Uterus (tissue), 4 donors: ENCODE results near the gene HIF1AN. TPM values are rescaled to one million over a fixed set of nuclear protein-coding genes. Genes with fewer than 3 reads are reported as not detected.
A peak's percentile ranks its signal among the peaks of the same experiment; 100 is the strongest.

ENCODE experiments used
- DNase-seq, 2 donors: peaks; one replicate each; pipeline ENCODE4 v3.0.0-alpha.2; 2019 to 2020
- H3K27ac ChIP-seq, 2 donors: fragments of 200-600 bp; sonication (generic); 1 replicate in 1 of 2; 2 replicates in 1 of 2; pipeline ENCODE4 v1.5.1; 2016 to 2018
- H3K27me3 ChIP-seq, 2 donors: fragments of 200-600 bp; sonication (generic); one replicate each; pipeline ENCODE4 v1.5.1; 2018 to 2019; ENCODE audit warnings: control low read depth in 1 of 2
- H3K36me3 ChIP-seq, 2 donors: fragments of 200-600 bp; sonication (generic); one replicate each; pipeline ENCODE4 v1.5.1; 2019; ENCODE audit warnings: control low read depth in 1 of 2
- H3K4me1 ChIP-seq, 2 donors: fragments of 200-600 bp; sonication (generic); one replicate each; pipeline ENCODE4 v1.5.1; 2018 to 2019; ENCODE audit warnings: control low read depth in 1 of 2
- H3K4me3 ChIP-seq, 2 donors: fragments of 200-600 bp; sonication (generic); 1 replicate in 1 of 2; 2 replicates in 1 of 2; pipeline ENCODE4 v1.5.1; 2018 to 2019; ENCODE audit warnings: mild to moderate bottlenecking in 1 of 2
- H3K9me3 ChIP-seq, 2 donors: fragments of 200-600 bp; sonication (generic); one replicate each; pipeline ENCODE4 v1.5.1; 2019; ENCODE audit warnings: control low read depth in 1 of 2
- CTCF ChIP-seq, 4 experiments: fragments of 200-600 bp in 2 of 4; fragments of 450-650 bp in 2 of 4; sonication (generic) in 2 of 4; IDR thresholded peaks; one replicate each; pipeline ENCODE4 v1.5.1; 2016 to 2019; ENCODE audit warnings: antibody characterized with exemption in 4 of 4, mild to moderate bottlenecking in 2 of 4, moderate library complexity in 1 of 4
- POLR2A ChIP-seq, 2 donors: fragments of 450-650 bp; IDR thresholded peaks; one replicate each; pipeline ENCODE4 v1.6.1; 2016; ENCODE audit warnings: antibody characterized with exemption in 2 of 2, mild to moderate bottlenecking in 1 of 2, moderate library complexity in 1 of 2
- intact Hi-C: fragments of 100-400 bp; cut with DNase I; formaldehyde crosslinking; loops from one replicate; pipeline ENCODE4 v1.15.1; 2023; ENCODE audit warnings: low total_unique reads
- total RNA-seq, 4 donors: library from RNA; depleted of rRNA in 3 of 4; stranded (reverse); fragments of >200 nt in 3 of 4; gene quantifications; one replicate each; pipeline versions ENCODE4 v1.1.0 to v1.2.4, GENCODE V29; 2014 to 2023
- donor health status: DM: yes; HTN: yes; CAD: no.

Gene HIF1AN
- total RNA-seq, 4 donors from 2014 or later, result 2.8 to 36.2 (median 13.6) TPM

- Histone ChIP-seq H3K36me3 (no peaks in the 10 kb centered on the region), H3K27ac (peak overlapping the region in 1 of 2 donors; percentile 77), H3K4me3 (no peak overlapping the region), H3K27me3 (no peaks in the 10 kb centered on the region), H3K9me3 (no peaks in the 10 kb centered on the region), H3K4me1 (peaks cover 0 to 13% of the 10 kb centered on the region in 2 donors)
- intact Hi-C loops, result no loop called here
- DNase-seq, result no peak
- no peak for TF ChIP-seq CTCF (IDR thresholded peaks at IDR 0.05)
- TF ChIP-seq POLR2A (IDR thresholded peaks at IDR 0.05), result no peak
Observed at GRCh38 chr10:100534726-100535125, 1.0 kb upstream of the HIF1AN start.

GRCh38 chr10:100535338-100535714 is 417 bp upstream of the HIF1AN start:
- DNase-seq, result no peak
- intact Hi-C loops, result no loop called here
- Histone ChIP-seq H3K4me1 (peaks cover 0 to 13% of the 10 kb centered on the region in 2 donors), H3K4me3 (peak overlapping the region; percentile 62 to 93), H3K36me3 (no peaks in the 10 kb centered on the region), H3K27ac (peak overlapping the region; percentile 77 to 79), H3K27me3 (no peaks in the 10 kb centered on the region), H3K9me3 (no peaks in the 10 kb centered on the region)
- no peak for TF ChIP-seq CTCF (IDR thresholded peaks at IDR 0.05)
- no peak for TF ChIP-seq POLR2A (IDR thresholded peaks at IDR 0.05)

GRCh38 chr10:100537475-100537874 is 1.7 kb downstream of the HIF1AN start:
- H3K4me3 ChIP-seq, result no peak overlapping the region
- no peaks in the 10 kb centered on the region for H3K9me3 ChIP-seq
- H3K36me3 ChIP-seq, result no peaks in the 10 kb centered on the region
- H3K4me1 ChIP-seq, result peaks cover 0 to 13% of the 10 kb centered on the region in 2 donors
- no peaks in the 10 kb centered on the region for H3K27me3 ChIP-seq
- no peak overlapping the region for H3K27ac ChIP-seq
- DNase-seq, result no peak
- TF ChIP-seq POLR2A (IDR thresholded peaks at IDR 0.05) (no peak), CTCF (IDR thresholded peaks at IDR 0.05) (no peak)
- intact Hi-C loops, result no loop called here

- no peaks in the 10 kb centered on the region for H3K36me3 ChIP-seq
- no peak overlapping the region for H3K4me3 ChIP-seq
- no peaks in the 10 kb centered on the region for H3K4me1 ChIP-seq
- no peak for DNase-seq
- H3K27ac ChIP-seq, result no peak overlapping the region
- intact Hi-C loops, result no loop called here
- no peaks in the 10 kb centered on the region for H3K9me3 ChIP-seq
- H3K27me3 ChIP-seq, result no peaks in the 10 kb centered on the region
- TF ChIP-seq CTCF (IDR thresholded peaks at IDR 0.05) (no peak), POLR2A (IDR thresholded peaks at IDR 0.05) (no peak)
Observed at GRCh38 chr10:100544950-100545349, 9.2 kb downstream of the HIF1AN start.

GRCh38 chr10:100551196-100551595 is 15.5 kb downstream of the HIF1AN start:
- TF ChIP-seq CTCF (IDR thresholded peaks at IDR 0.05) (no peak), POLR2A (IDR thresholded peaks at IDR 0.05) (no peak)
- H3K27me3 ChIP-seq, result no peaks in the 10 kb centered on the region
- no peak overlapping the region for H3K4me3 ChIP-seq
- no peak overlapping the region for H3K27ac ChIP-seq
- no peaks in the 10 kb centered on the region for H3K9me3 ChIP-seq
- intact Hi-C loops, result no loop called here
- no peaks in the 10 kb centered on the region for H3K4me1 ChIP-seq
- no peak for DNase-seq
- H3K36me3 ChIP-seq, result no peaks in the 10 kb centered on the region
